ENCODE results near the gene PCDHA6.
A peak's percentile ranks its signal among the peaks of the same experiment; 100 is the strongest.
"Not testable (repeated sequence)": the region's sequence is repeated elsewhere in the genome, so short reads cannot be mapped to it uniquely, and the experiment has no call there.

PCDHA6 gene

GRCh38 chr5:140857987-140858240 lies 30.2 kb downstream of the PCDHA6 start:
- DNase-seq = no peak

- DNase-seq = no peak
Observed at GRCh38 chr5:140862441-140863295, 34.9 kb downstream of the PCDHA6 start.

- peak; percentile 16 for DNase-seq
Observed at GRCh38 chr5:140868721-140869554, 41.2 kb downstream of the PCDHA6 start, which contains the start of gene PCDHA11. TSS of gene PCDHA11 (plus strand) at chr5:140868957. CDS start at chr5:140869104, 147 bp downstream.

- DNase-seq = peak; percentile 40
Observed at GRCh38 chr5:140869555-140869886, 41.8 kb downstream of the PCDHA6 start.

GRCh38 chr5:140870221-140871201 lies 42.8 kb downstream of the PCDHA6 start:
- DNase-seq = no peak

GRCh38 chr5:140875085-140876065 lies 47.6 kb downstream of the PCDHA6 start, which contains the start of gene PCDHA12:
TSS of gene PCDHA12 (plus strand) at chr5:140875308. CDS start at chr5:140875473, 165 bp downstream.
- DNase-seq = no peak

- not testable (repeated sequence) for DNase-seq
Observed at GRCh38 chr5:140876541-140877261, 48.9 kb downstream of the PCDHA6 start.

- no peak for DNase-seq
Observed at GRCh38 chr5:140877262-140877581, 49.5 kb downstream of the PCDHA6 start.

Measured in NCI-H2029 (cell line).